ENCODE data around the gene TNNC1.

GRCh38 chr3:52452126-52452525 lies 1.7 kb downstream of the TNNC1 start:
- TF ChIP-seq CTCF (IDR thresholded peaks at IDR 0.05 in 8 of 11, conservative IDR thresholded peaks at IDR 0.05 in 3 of 11), result no peak
- no peak for TF ChIP-seq POLR2A (IDR thresholded peaks at IDR 0.05)
- no peak for TF ChIP-seq POLR2AphosphoS5 (IDR thresholded peaks at IDR 0.05)

All from spleen (tissue), 7 donors.